ENCODE results near the gene LAMB1.

GRCh38 chr7:108044345-108044744 is 41.4 kb upstream of the LAMB1 start:
- TF ChIP-seq EZH2 (optimal IDR thresholded peaks at IDR 0.05; ENCODE audit: low read depth, low read length) (no peak), EZH2phosphoT487 (IDR thresholded peaks at IDR 0.05; ENCODE audit: low read length) (no peak)
- TF ChIP-seq, protein P1, sequence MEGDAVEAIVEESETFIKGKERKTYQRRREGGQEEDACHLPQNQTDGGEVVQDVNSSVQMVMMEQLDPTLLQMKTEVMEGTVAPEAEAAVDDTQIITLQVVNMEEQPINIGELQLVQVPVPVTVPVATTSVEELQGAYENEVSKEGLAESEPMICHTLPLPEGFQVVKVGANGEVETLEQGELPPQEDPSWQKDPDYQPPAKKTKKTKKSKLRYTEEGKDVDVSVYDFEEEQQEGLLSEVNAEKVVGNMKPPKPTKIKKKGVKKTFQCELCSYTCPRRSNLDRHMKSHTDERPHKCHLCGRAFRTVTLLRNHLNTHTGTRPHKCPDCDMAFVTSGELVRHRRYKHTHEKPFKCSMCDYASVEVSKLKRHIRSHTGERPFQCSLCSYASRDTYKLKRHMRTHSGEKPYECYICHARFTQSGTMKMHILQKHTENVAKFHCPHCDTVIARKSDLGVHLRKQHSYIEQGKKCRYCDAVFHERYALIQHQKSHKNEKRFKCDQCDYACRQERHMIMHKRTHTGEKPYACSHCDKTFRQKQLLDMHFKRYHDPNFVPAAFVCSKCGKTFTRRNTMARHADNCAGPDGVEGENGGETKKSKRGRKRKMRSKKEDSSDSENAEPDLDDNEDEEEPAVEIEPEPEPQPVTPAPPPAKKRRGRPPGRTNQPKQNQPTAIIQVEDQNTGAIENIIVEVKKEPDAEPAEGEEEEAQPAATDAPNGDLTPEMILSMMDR (IDR thresholded peaks at IDR 0.05; ENCODE audit: low read length) = no peak

Data from MM.1S (cell line).